Middle frontal gyrus (tissue), 1 donor: ENCODE results near the gene KLC1.

Source experiments
- DNase-seq: peaks from one replicate; pipeline ENCODE4 v3.0.0-alpha.2; 2015; ENCODE audit warnings: low spot score; ENCODE audit errors: extremely low spot score

The KLC1 gene

DNA sequence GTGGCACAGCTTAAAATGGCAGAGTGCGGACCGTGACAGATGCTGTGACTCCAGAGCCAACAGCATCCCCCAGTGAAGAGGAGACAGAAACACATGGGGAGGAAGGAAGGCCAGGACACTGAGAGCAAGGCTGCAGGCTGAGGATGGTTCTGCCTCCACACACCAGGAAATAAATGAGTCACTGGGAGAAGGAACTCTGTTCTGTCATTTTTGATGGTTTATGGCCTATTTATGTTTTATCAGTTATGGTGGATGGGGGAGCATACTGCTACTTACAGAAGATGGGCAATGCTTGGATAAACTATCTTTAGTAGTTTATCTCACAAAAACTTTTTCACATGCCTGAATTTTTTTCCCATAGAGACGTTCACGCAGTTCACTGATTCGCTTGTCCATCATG, 120.4 kb downstream of the KLC1 start:
- DNase-seq = no peak

DNA sequence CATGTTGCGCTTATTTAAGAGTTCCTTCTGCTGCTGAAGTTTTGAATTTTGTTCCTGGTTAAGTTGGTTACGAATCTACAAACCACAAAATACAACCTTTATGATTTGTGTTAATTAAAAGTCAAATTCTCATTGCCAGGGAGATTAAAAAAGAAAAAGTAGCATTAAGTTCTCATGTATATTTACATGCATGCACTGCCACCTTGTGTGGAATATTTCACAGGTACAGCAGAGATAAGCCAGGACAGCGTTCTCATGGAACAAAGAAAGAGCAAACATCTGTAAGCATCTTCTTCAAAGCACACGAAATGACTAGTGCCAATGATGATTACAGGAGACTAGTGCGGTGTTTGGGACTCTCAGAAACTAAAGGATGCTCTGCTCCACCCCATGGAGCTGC, 120.8 kb downstream of the KLC1 start:
- no peak for DNase-seq
